Left lung (tissue), 10 donors: ENCODE data around the gene ZFP36L1. TPM values are rescaled to one million over a fixed set of nuclear protein-coding genes. Genes with fewer than 3 reads are reported as not detected.

Experiments used
- ATAC-seq: fragments of 200-7000 bp; cut with Tn5 transposase; one replicate; pipeline ENCODE4 v1.9.1; 2020; ENCODE audit warnings: moderate library complexity
- DNase-seq, 4 donors: peaks; one replicate each; pipeline ENCODE4 v3.0.0-alpha.2; 2013 to 2020
- H3K27ac ChIP-seq, 2 donors: fragments of 200-600 bp; sonication (generic) in 1 of 2; one replicate each; pipeline versions ENCODE4 v1.5.0 to v1.8.0; 2020 to 2021
- H3K27me3 ChIP-seq, 2 donors: fragments of 200-600 bp; sonication (generic) in 1 of 2; one replicate each; pipeline versions ENCODE4 v1.5.0 to v1.8.0; 2020 to 2021
- H3K36me3 ChIP-seq, 2 donors: fragments of 200-600 bp; sonication (generic) in 1 of 2; one replicate each; pipeline versions ENCODE4 v1.5.0 to v1.8.0; 2020 to 2021
- H3K4me1 ChIP-seq, 2 donors: fragments of 200-600 bp; one replicate each; pipeline ENCODE4 v1.8.0; 2021
- H3K4me3 ChIP-seq, 2 donors: fragments of 200-600 bp; sonication (generic) in 1 of 2; one replicate each; pipeline versions ENCODE4 v1.5.0 to v1.8.0; 2020 to 2021; ENCODE audit warnings: mild to moderate bottlenecking in 1 of 2
- H3K9me3 ChIP-seq, 2 donors: fragments of 200-600 bp; sonication (generic) in 1 of 2; one replicate each; pipeline versions ENCODE4 v1.5.0 to v1.8.0; 2020 to 2021
- CTCF ChIP-seq, 2 donors: fragments of 200-600 bp; sonication (generic) in 1 of 2; IDR thresholded peaks; one replicate each; pipeline versions ENCODE4 v1.5.0 to v1.8.0; 2021; ENCODE audit warnings: antibody characterized with exemption in 2 of 2
- intact Hi-C, 2 donors: fragments of 100-400 bp; cut with DNase I; formaldehyde crosslinking; loops; one replicate each; pipeline versions ENCODE4 v1.11.2 to v1.14.2; 2022
- polyA plus RNA-seq, 6 donors: library from polyadenylated mRNA; unstranded; fragments of 120-200 nt; gene quantifications; one replicate each; pipeline ENCODE4 v1.2.1, GENCODE V29; 2013; ENCODE audit not compliant: insufficient read length in 6 of 6
- total RNA-seq, 2 donors: library from RNA; stranded (reverse); fragmentation: NEBNext Ultra II Directional; extraction: Animal tissue kit (Norgen Biotek cat#: 25700); gene quantifications; one replicate each; pipeline ENCODE4 v1.2.1, GENCODE V29; 2021
- donor health status: DM: no; HTN: yes; CAD: no.
- donor health status: DM: no; HTN: no; CAD: no.

Gene ZFP36L1
- total and polyA plus RNA-seq, 8 donors, result 292 to 603 (median 469) TPM

- intact Hi-C loops, result no loop called here
- DNase-seq, result no peak
- Histone ChIP-seq H3K27me3 (no peaks in the 10 kb centered on the region), H3K27ac (no peak overlapping the region), H3K4me1 (peaks cover 4 to 19% of the 10 kb centered on the region in 2 donors), H3K9me3 (peaks cover 0 to 8% of the 10 kb centered on the region in 2 donors), H3K4me3 (no peak overlapping the region), H3K36me3 (no peaks in the 10 kb centered on the region)
- TF ChIP-seq CTCF (IDR thresholded peaks at IDR 0.05), result no peak
- ATAC-seq, result no peak
Observed at GRCh38 chr14:68801631-68802030, 8.8 kb upstream of the ZFP36L1 start.

- no peaks in the 10 kb centered on the region for H3K36me3 ChIP-seq
- no peaks in the 10 kb centered on the region for H3K27me3 ChIP-seq
- intact Hi-C loops, result no loop called here
- peaks cover 0 to 8% of the 10 kb centered on the region in 2 donors for H3K9me3 ChIP-seq
- DNase-seq (no peak), ATAC-seq (no peak)
- H3K27ac ChIP-seq, result no peak overlapping the region
- no peak for TF ChIP-seq CTCF (IDR thresholded peaks at IDR 0.05)
- peaks cover 3 to 19% of the 10 kb centered on the region in 2 donors for H3K4me1 ChIP-seq
- H3K4me3 ChIP-seq, result no peak overlapping the region
Observed at GRCh38 chr14:68800953-68801352, 8.1 kb upstream of the ZFP36L1 start.

GRCh38 chr14:68800390-68800789 lies 7.5 kb upstream of the ZFP36L1 start:
- DNase-seq, result no peak

GRCh38 chr14:68798621-68799020 lies 5.8 kb upstream of the ZFP36L1 start:
- DNase-seq, result no peak
- no peak overlapping the region for H3K27ac ChIP-seq
- H3K36me3 ChIP-seq, result no peaks in the 10 kb centered on the region
- H3K4me3 ChIP-seq, result no peak overlapping the region
- no peaks in the 10 kb centered on the region for H3K27me3 ChIP-seq
- intact Hi-C loops, result loop anchor here in 1 of 2 donors (10.0 kb wide), 1 partner anchor 404 kb away; no protein-coding TSS in a partner anchor
- H3K9me3 ChIP-seq, result peaks cover 0 to 8% of the 10 kb centered on the region in 2 donors
- H3K4me1 ChIP-seq, result peaks cover 3 to 17% of the 10 kb centered on the region in 2 donors
- ATAC-seq, result no peak
- no peak for TF ChIP-seq CTCF (IDR thresholded peaks at IDR 0.05)

More at GRCh38 chr14:68800390-68800789, 7.5 kb upstream of the ZFP36L1 start:
- H3K36me3 ChIP-seq, result no peaks in the 10 kb centered on the region
- no peak overlapping the region for H3K27ac ChIP-seq
- intact Hi-C loops, result no loop called here
- no peaks in the 10 kb centered on the region for H3K27me3 ChIP-seq
- ATAC-seq, result no peak
- H3K9me3 ChIP-seq, result peaks cover 0 to 8% of the 10 kb centered on the region in 2 donors
- TF ChIP-seq CTCF (IDR thresholded peaks at IDR 0.05), result no peak
- H3K4me3 ChIP-seq, result no peak overlapping the region
- H3K4me1 ChIP-seq, result peaks cover 3 to 17% of the 10 kb centered on the region in 2 donors

- Histone ChIP-seq H3K4me3 (no peak overlapping the region), H3K27ac (peak overlapping the region; percentile 100), H3K36me3 (no peaks in the 10 kb centered on the region), H3K27me3 (no peaks in the 10 kb centered on the region), H3K4me1 (peaks cover 3 to 17% of the 10 kb centered on the region in 2 donors), H3K9me3 (peaks cover 0 to 8% of the 10 kb centered on the region in 2 donors)
- intact Hi-C loops, result loop anchor here in 1 of 2 donors (10.0 kb wide), 1 partner anchor 402 kb away; no protein-coding TSS in a partner anchor
- ATAC-seq, result no peak
- TF ChIP-seq CTCF (IDR thresholded peaks at IDR 0.05), result no peak
- DNase-seq, result no peak
Observed at GRCh38 chr14:68797121-68797670, 4.3 kb upstream of the ZFP36L1 start.
